ENCODE measurements around the gene ERBB2. TPM values are rescaled to one million over a fixed set of nuclear protein-coding genes. Genes with fewer than 3 reads are reported as not detected.

Gene ERBB2
- total and polyA plus RNA-seq, 2 of the 4 experiments (the other 2 are of a cell fraction), result 28.7 to 33.3 TPM

DNA sequence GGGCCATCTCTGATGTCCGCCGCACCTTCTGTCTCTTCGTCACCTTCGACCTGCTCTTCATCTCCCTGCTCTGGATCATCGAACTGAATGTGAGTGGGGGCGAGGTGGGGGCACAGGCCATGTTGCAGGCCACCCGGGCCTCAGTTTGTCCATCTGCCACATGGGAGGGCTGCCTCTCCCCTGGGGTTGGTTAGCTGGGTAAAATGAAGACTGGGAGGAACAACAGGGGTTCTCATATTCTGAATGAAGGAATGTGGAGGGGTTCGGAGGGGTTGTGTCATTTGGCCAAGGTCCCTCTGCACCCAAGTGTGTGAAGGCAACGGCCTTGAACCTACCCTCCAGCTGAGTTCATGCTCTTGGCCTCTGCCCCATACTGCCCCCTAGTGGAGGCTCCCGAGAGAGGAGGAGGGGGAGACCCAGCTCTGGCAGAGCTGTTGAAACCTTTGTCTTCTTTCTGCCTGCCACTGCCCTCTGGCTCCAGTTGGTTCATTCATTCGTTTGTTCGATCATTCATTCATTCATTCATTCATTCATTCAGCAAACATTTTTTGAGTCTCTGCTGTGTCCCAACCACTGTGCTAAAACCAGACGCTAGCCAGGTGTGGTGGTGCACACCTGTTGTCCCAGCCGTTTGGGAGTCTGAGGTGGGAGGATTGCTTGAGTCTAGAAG lies 46.1 kb upstream of the ERBB2 start (continued):
- TF ChIP-seq MXI1 (IDR thresholded peaks at IDR 0.05; ENCODE audit: borderline replicate concordance, low read depth, low read length), result no peak

DNA sequence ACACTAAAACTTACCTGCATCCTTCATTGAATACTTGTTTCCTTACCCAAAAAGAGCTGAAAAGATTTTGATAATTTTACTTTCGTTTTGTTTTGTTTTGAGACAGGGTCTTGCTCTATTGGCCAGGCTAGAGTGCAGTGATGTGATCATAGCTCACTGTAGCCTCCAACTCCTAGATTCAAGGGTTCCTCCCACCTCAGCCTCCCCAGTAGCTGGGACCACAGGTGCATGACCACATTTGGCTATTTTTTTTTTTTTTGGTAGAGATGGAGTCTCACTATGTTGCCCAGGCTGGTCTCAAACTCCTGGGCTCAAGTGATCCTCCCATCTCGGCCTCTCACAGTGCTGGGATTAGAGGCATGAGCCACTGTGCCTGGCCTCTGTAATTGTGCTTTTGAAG lies 44.8 kb upstream of the ERBB2 start:
- H4K91ac ChIP-seq (ENCODE audit: insufficient read depth, low read depth, low read length), result no peak overlapping the region
- H3K4me2 ChIP-seq (ENCODE audit: low read depth, low read length), result no peak overlapping the region
- dilution Hi-C loops (cut with HindIII; ENCODE audit: low sequenced_read_pairs, unreplicated experiment) (no loop called here), in situ Hi-C loops (cut with MboI; ENCODE audit: low sequenced_read_pairs) (no loop called here), intact Hi-C loops (cut with micrococcal nuclease) (no loop called here)
- DNase-seq (no peak), ATAC-seq (ENCODE audit: low read depth) (no peak)
- H3K9ac ChIP-seq (ENCODE audit: low read depth, low read length), result no peak overlapping the region
- peaks cover 21% of the 10 kb centered on the region for H4K20me1 ChIP-seq (ENCODE audit: insufficient read depth, low read length)
- peaks cover 22% of the 10 kb centered on the region for H3K36me3 ChIP-seq (ENCODE audit: control insufficient read depth, insufficient read depth, low read length)
- no peak overlapping the region for H3K4ac ChIP-seq (ENCODE audit: low read depth, low read length)
- H3K18ac ChIP-seq (ENCODE audit: low read depth, low read length), result no peak overlapping the region
- no CpG with 5 or more reads among the region's 2 CpGs for WGBS, 2 experiments (ENCODE audit: extremely low coverage in 2 of 2, insufficient read length in 1 of 2)
- H4K8ac ChIP-seq (ENCODE audit: low read depth in 2 of 2, low read length in 2 of 2), result no peak overlapping the region
- no peak overlapping the region for H2AK9ac ChIP-seq (replicated peaks; ENCODE audit: low read depth, low read length, poor library complexity)
- H2AFZ ChIP-seq (replicated peaks; ENCODE audit: low read length, poor library complexity), result no peak overlapping the region
- no TSS peak for BruUV-seq (replicated peaks)
- H3K9me3 ChIP-seq (ENCODE audit: control insufficient read depth, insufficient read depth, low read length), result no peaks in the 10 kb centered on the region
- no peak overlapping the region for H3K14ac ChIP-seq (replicated peaks; ENCODE audit: low read depth, low read length)
- peaks cover 12 to 24% of the 10 kb centered on the region in 2 experiments for H3K79me1 ChIP-seq (ENCODE audit: low read depth in 1 of 2, low read length in 2 of 2)
- H3K27me3 ChIP-seq (ENCODE audit: control insufficient read depth, insufficient read depth, low read length), result no peaks in the 10 kb centered on the region
- no peaks in the 10 kb centered on the region; the same call in 1 of the 2 replicates for H3K9me1 ChIP-seq (ENCODE audit: insufficient read depth, low read length)
- H3K4me3 ChIP-seq (ENCODE audit: insufficient read depth, low read depth, low read length), result no peak overlapping the region
- H3K56ac ChIP-seq (ENCODE audit: extremely low read depth, insufficient read depth, low read length), result no peak overlapping the region
- H3K27ac ChIP-seq (ENCODE audit: insufficient read depth, low read length), result no peak overlapping the region
- H2BK5ac ChIP-seq (ENCODE audit: low read depth, low read length, poor library complexity, severe bottlenecking), result no peak overlapping the region
- H2BK120ac ChIP-seq (ENCODE audit: low read depth, low read length), result no peak overlapping the region
- H2AK5ac ChIP-seq (ENCODE audit: low read depth, low read length), result no peak overlapping the region
- no peak for TF ChIP-seq FOS (IDR thresholded peaks at IDR 0.05; ENCODE audit: low read depth, low read length)
- TF ChIP-seq, protein P1, sequence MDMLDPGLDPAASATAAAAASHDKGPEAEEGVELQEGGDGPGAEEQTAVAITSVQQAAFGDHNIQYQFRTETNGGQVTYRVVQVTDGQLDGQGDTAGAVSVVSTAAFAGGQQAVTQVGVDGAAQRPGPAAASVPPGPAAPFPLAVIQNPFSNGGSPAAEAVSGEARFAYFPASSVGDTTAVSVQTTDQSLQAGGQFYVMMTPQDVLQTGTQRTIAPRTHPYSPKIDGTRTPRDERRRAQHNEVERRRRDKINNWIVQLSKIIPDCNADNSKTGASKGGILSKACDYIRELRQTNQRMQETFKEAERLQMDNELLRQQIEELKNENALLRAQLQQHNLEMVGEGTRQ (IDR thresholded peaks at IDR 0.05; ENCODE audit: low read depth, low read length), result no peak
- TF ChIP-seq MAZ (IDR thresholded peaks at IDR 0.05; ENCODE audit: borderline replicate concordance, low read depth, low read length), result no peak
- no peak for TF ChIP-seq RCOR1 (IDR thresholded peaks at IDR 0.05; ENCODE audit: insufficient replicate concordance, low read length)
- TF ChIP-seq RAD21 (IDR thresholded peaks at IDR 0.05; ENCODE audit: low read length), result no peak
- no peak for TF ChIP-seq CHD1 (IDR thresholded peaks at IDR 0.05; ENCODE audit: low read depth, low read length)
- no peak for TF ChIP-seq RFX5 (IDR thresholded peaks at IDR 0.05; ENCODE audit: low read depth, low read length)
- no peak for TF ChIP-seq CEBPB (IDR thresholded peaks at IDR 0.05; ENCODE audit: low read depth, low read length)
- TF ChIP-seq BHLHE40 (IDR thresholded peaks at IDR 0.05; ENCODE audit: low read depth, low read length), result no peak
- TF ChIP-seq NFE2L2 (IDR thresholded peaks at IDR 0.05; ENCODE audit: low read depth, low read length), result no peak
- no peak for TF ChIP-seq SMC3 (IDR thresholded peaks at IDR 0.05; ENCODE audit: low read depth, low read length)
- TF ChIP-seq POLR2A (IDR thresholded peaks at IDR 0.05; ENCODE audit: low read depth, low read length), result no peak
- TF ChIP-seq, protein P2, sequence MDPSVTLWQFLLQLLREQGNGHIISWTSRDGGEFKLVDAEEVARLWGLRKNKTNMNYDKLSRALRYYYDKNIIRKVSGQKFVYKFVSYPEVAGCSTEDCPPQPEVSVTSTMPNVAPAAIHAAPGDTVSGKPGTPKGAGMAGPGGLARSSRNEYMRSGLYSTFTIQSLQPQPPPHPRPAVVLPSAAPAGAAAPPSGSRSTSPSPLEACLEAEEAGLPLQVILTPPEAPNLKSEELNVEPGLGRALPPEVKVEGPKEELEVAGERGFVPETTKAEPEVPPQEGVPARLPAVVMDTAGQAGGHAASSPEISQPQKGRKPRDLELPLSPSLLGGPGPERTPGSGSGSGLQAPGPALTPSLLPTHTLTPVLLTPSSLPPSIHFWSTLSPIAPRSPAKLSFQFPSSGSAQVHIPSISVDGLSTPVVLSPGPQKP (IDR thresholded peaks at IDR 0.05; ENCODE audit: borderline replicate concordance, low read depth, low read length), result no peak
- no peak for TF ChIP-seq MXI1 (IDR thresholded peaks at IDR 0.05; ENCODE audit: borderline replicate concordance, low read depth, low read length)
- TF ChIP-seq MAFK (IDR thresholded peaks at IDR 0.05; ENCODE audit: low read depth, low read length), result no peak
- no peaks in the 10 kb centered on the region for H3K4me1 ChIP-seq (ENCODE audit: control insufficient read depth, insufficient read depth, low read length)
- no peak overlapping the region for H2BK20ac ChIP-seq (ENCODE audit: low read depth, low read length)
- no peak overlapping the region for H3K23ac ChIP-seq (ENCODE audit: low read depth, low read length)
- ChIA-PET CTCF (interaction anchor here (1.0 to 1.8 kb wide), 2 partner anchors 11 to 239 kb away, joined by 3 to 7 read pairs; no protein-coding TSS in a partner anchor), POLR2A (ENCODE audit: unreplicated experiment) (no interaction called here)
- H4K5ac ChIP-seq (ENCODE audit: low read depth, low read length), result no peak overlapping the region
- no peak overlapping the region for H2BK15ac ChIP-seq (ENCODE audit: low read depth, low read length)

Data from IMR-90 (cell line).